Gastrocnemius medialis (tissue), 4 donors: ENCODE results near the gene SLC45A1. TPM values are rescaled to one million over a fixed set of nuclear protein-coding genes. Genes with fewer than 3 reads are reported as not detected.

Source experiments
- ATAC-seq, 2 donors: fragments of 150-250 bp; one replicate each; pipeline ENCODE4 v1.9.1; 2016
- DNase-seq, 2 donors: peaks; one replicate each; pipeline ENCODE4 v3.0.0-alpha.2; 2019
- H3K27ac ChIP-seq, 4 donors: fragments of 200-600 bp; sonication (generic); 1 replicate in 1 of 4; 2 replicates in 3 of 4; pipeline ENCODE4 v1.5.1; 2016 to 2018; ENCODE audit warnings: mild to moderate bottlenecking in 2 of 4, moderate library complexity in 1 of 4
- H3K27me3 ChIP-seq, 3 donors: fragments of 200-600 bp; sonication (generic) in 2 of 3; 1 replicate in 1 of 3; 2 replicates in 2 of 3; pipeline versions ENCODE4 v1.5.1 to v1.6.0; 2016 to 2019; ENCODE audit warnings: mild to moderate bottlenecking in 1 of 3, moderate library complexity in 1 of 3
- H3K36me3 ChIP-seq, 2 donors: fragments of 200-600 bp; sonication (generic) in 1 of 2; one replicate each; pipeline ENCODE4 v1.5.1; 2017 to 2018
- H3K4me1 ChIP-seq, 2 donors: fragments of 200-600 bp; sonication (generic) in 1 of 2; one replicate each; pipeline ENCODE4 v1.5.1; 2016 to 2017; ENCODE audit warnings: mild to moderate bottlenecking in 2 of 2
- H3K4me3 ChIP-seq, 4 donors: fragments of 200-600 bp; sonication (generic) in 3 of 4; 1 replicate in 1 of 4; 2 replicates in 3 of 4; pipeline ENCODE4 v1.5.1; 2016 to 2019; ENCODE audit warnings: mild to moderate bottlenecking in 2 of 4
- H3K9me3 ChIP-seq, 3 donors: fragments of 200-600 bp; sonication (generic) in 2 of 3; 1 replicate in 1 of 3; 2 replicates in 2 of 3; pipeline ENCODE4 v1.5.1; 2016 to 2019
- CTCF ChIP-seq, 5 experiments: fragments of 450-650 bp in 3 of 5; fragments of 200-600 bp in 2 of 5; sonication (generic) in 2 of 5; IDR thresholded peaks in 4 of 5; conservative IDR thresholded peaks in 1 of 5; 1 replicate in 4 of 5; 2 replicates in 1 of 5; pipeline ENCODE4 v1.5.1; 2016 to 2019; ENCODE audit warnings: antibody characterized with exemption in 5 of 5, mild to moderate bottlenecking in 3 of 5, moderate library complexity in 3 of 5
- POLR2A ChIP-seq, 2 donors: fragments of 450-650 bp; IDR thresholded peaks; one replicate each; pipeline ENCODE4 v1.6.1; 2017; ENCODE audit warnings: antibody characterized with exemption in 2 of 2, mild to moderate bottlenecking in 2 of 2, moderate library complexity in 2 of 2
- in situ Hi-C, 4 donors: fragments of 200-750 bp; cut with MboI; loops; one replicate each; pipeline versions ENCODE4 v1.15.0 to v1.8.0; 2017; ENCODE audit warnings: low sequenced_read_pairs in 4 of 4
- intact Hi-C: fragments of 100-400 bp; cut with DNase I; formaldehyde crosslinking; loops from one replicate; pipeline ENCODE4 v1.15.1; 2023; ENCODE audit warnings: low total_unique reads
- total RNA-seq, 4 donors: library from RNA; depleted of rRNA; stranded (reverse); fragments of >200 nt; gene quantifications; one replicate each; pipeline versions ENCODE4 v1.1.0 to v1.2.3, GENCODE V29; 2016

SLC45A1 gene
- total RNA-seq, 4 donors from 2014 or later, result 0.56 to 2.9 (median 0.68) TPM

GRCh38 chr1:8345621-8346415 lies 27.9 kb downstream of the SLC45A1 start:
- Histone ChIP-seq H3K4me1 (peaks cover 17 to 32% of the 10 kb centered on the region in 2 donors), H3K27ac (no peak overlapping the region), H3K36me3 (no peaks in the 10 kb centered on the region), H3K9me3 (no peaks in the 10 kb centered on the region), H3K4me3 (no peak overlapping the region), H3K27me3 (no peaks in the 10 kb centered on the region)
- DNase-seq (no peak), ATAC-seq (no peak)
- in situ Hi-C loops, result loop anchor here (10.0 kb wide), 2 partner anchors 361 to 371 kb away; no protein-coding TSS in a partner anchor
- no peak for TF ChIP-seq POLR2A (IDR thresholded peaks at IDR 0.05)
- TF ChIP-seq CTCF (IDR thresholded peaks at IDR 0.05 in 4 of 5, conservative IDR thresholded peaks at IDR 0.05 in 1 of 5), result no peak
- intact Hi-C loops, result no loop called here

DNA sequence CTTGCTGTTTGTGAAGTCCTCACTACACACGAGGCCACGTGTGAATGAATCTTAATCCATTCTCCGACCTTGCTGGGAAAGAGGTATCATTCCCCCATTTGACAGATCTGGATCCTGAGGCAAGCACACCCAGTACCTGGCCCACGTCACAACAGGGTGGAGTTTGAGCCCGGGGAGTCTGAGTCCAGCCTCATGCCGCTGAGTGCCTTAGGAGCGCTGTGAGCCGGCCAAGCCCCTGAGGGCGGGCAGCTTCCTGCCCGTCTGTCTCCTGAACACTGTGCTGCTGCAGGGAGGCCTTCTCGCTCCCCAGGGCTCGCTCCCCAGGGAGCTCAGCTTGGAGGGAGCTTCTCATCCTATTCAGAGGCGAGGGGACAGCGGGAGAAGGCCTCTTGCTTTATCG lies 29.7 kb downstream of the SLC45A1 start:
- no peak overlapping the region for H3K4me3 ChIP-seq
- no peaks in the 10 kb centered on the region for H3K27me3 ChIP-seq
- in situ Hi-C loops, result loop anchor here (10.0 kb wide), 2 partner anchors 363 to 373 kb away; no protein-coding TSS in a partner anchor
- no peaks in the 10 kb centered on the region for H3K9me3 ChIP-seq
- ATAC-seq (no peak), DNase-seq (no peak)
- H3K36me3 ChIP-seq, result peaks cover 0 to under 1% of the 10 kb centered on the region in 2 donors
- H3K27ac ChIP-seq, result no peak overlapping the region
- H3K4me1 ChIP-seq, result peaks cover 24 to 32% of the 10 kb centered on the region in 2 donors
- no peak for TF ChIP-seq CTCF (IDR thresholded peaks at IDR 0.05 in 4 of 5, conservative IDR thresholded peaks at IDR 0.05 in 1 of 5)
- no peak for TF ChIP-seq POLR2A (IDR thresholded peaks at IDR 0.05)
- intact Hi-C loops, result loop anchor here (2.0 kb wide), 1 partner anchor 365 kb away; no protein-coding TSS in a partner anchor

- Histone ChIP-seq H3K36me3 (peaks cover 0 to 6% of the 10 kb centered on the region in 2 donors), H3K4me1 (peaks cover 25 to 35% of the 10 kb centered on the region in 2 donors), H3K4me3 (no peak overlapping the region), H3K27ac (no peak overlapping the region), H3K9me3 (no peaks in the 10 kb centered on the region), H3K27me3 (no peaks in the 10 kb centered on the region)
- intact Hi-C loops (loop anchor here (2.0 kb wide), 1 partner anchor 365 kb away; no protein-coding TSS in a partner anchor), in situ Hi-C loops (loop anchor here (10.0 kb wide), 2 partner anchors 363 to 373 kb away; no protein-coding TSS in a partner anchor)
- no peak for TF ChIP-seq CTCF (IDR thresholded peaks at IDR 0.05 in 4 of 5, conservative IDR thresholded peaks at IDR 0.05 in 1 of 5)
- TF ChIP-seq POLR2A (IDR thresholded peaks at IDR 0.05), result no peak
- ATAC-seq (no peak), DNase-seq (no peak)
Measured at GRCh38 chr1:8348047-8348776, 30.3 kb downstream of the SLC45A1 start.

DNA sequence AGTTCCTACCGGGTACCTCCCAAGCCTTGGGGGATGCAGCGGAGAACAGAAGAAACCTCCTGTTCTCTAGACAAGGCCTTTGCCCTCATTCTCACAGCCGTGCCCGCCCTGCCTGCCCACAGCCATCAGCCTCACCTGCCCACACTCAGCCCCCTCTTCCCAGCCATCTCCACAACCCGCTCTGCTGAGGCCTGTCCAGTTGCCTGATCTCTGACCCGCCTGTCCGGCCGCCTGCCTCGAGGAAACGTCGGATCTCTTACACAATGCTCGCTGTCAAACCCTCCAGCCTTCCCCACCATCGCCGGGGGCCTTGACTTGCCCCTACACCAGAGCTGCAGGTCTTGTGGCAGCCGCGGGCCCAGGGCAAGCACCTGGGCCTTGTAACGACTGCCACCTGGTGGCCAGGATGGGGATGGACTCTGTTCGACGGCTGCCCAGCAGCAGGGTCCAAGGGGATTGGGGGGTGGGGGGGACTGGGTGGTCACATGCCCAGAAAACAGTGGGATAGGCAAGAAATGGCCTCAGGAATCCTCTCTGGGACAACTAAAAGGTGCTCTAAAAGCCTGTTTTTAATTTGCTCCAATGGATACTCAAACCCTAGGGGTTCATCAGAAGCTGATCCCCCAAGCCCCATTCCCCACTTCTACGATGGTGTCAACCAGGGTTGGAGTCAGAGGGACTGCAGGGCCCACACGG lies 31.0 kb downstream of the SLC45A1 start:
- no peaks in the 10 kb centered on the region for H3K9me3 ChIP-seq
- peaks cover 22 to 33% of the 10 kb centered on the region in 2 donors for H3K4me1 ChIP-seq

More for the DNA sequence above, 31.0 kb downstream of the SLC45A1 start:
- intact Hi-C loops, result loop anchor here (1.0 to 2.0 kb wide), 2 partner anchors 366 to 374 kb away; no protein-coding TSS in a partner anchor
- Histone ChIP-seq H3K36me3 (peaks cover 0 to 13% of the 10 kb centered on the region in 2 donors), H3K27me3 (no peaks in the 10 kb centered on the region), H3K27ac (peak overlapping the region in 1 of 4 donors; percentile 35), H3K4me3 (no peak overlapping the region)
- peak; percentile 70 to 94 (median 93) for TF ChIP-seq CTCF (IDR thresholded peaks at IDR 0.05 in 4 of 5, conservative IDR thresholded peaks at IDR 0.05 in 1 of 5)
- no peak for TF ChIP-seq POLR2A (IDR thresholded peaks at IDR 0.05)
- in situ Hi-C loops, result loop anchor here (10.0 kb wide), 2 partner anchors 364 to 374 kb away; no protein-coding TSS in a partner anchor
- ATAC-seq (peak; percentile 31 to 34), DNase-seq (peak in 1 of 2 donors; percentile 61)
